IMR-90 (cell line): ENCODE data around the gene PAPPA. TPM values are rescaled to one million over a fixed set of nuclear protein-coding genes. Genes with fewer than 3 reads are reported as not detected.

Experiments used
- ATAC-seq: fragments of 200-7000 bp; cut with Tn5 transposase; 2 replicates; pipeline ENCODE4 v1.9.1; 2020; ENCODE audit warnings: low read depth, mild to moderate bottlenecking, moderate library complexity
- BruUV-seq: library from RNA; stranded (reverse); fragments of 400-500 nt; replicated peaks from 2 replicates; lab custom pipeline; 2021; lab: Mats Ljungman, UMichigan
- CTCF ChIA-PET: fragments of 300-600 bp; formaldehyde crosslinking; extraction: SDS; loops from one replicate; lab custom pipeline; 2021; ENCODE audit warnings: antibody characterized with exemption; lab: Yijun Ruan, JAX
- POLR2A ChIA-PET: fragments of 300-600 bp; sonication (Branson Sonifier 250); formaldehyde crosslinking; loops from one replicate; lab custom pipeline; 2022; ENCODE audit warnings: antibody characterized with exemption; ENCODE audit not compliant: unreplicated experiment; lab: Charles Lee
- DNase-seq: peaks from one replicate; pipeline ENCODE4 v3.0.0; 2013
- H2AFZ ChIP-seq: replicated peaks from 2 replicates; pipeline ENCODE3; 2013; ENCODE audit warnings: low read length, mild to moderate bottlenecking; ENCODE audit not compliant: poor library complexity
- H2AK5ac ChIP-seq: 2 replicates; pipeline ENCODE4 v1.6.1; 2013; ENCODE audit warnings: low read depth, low read length, inconsistent platforms
- H2AK9ac ChIP-seq: replicated peaks from 2 replicates; pipeline ENCODE3; 2013; ENCODE audit warnings: mild to moderate bottlenecking, low read depth, low read length, moderate library complexity; ENCODE audit not compliant: poor library complexity
- H2BK120ac ChIP-seq: 2 replicates; pipeline ENCODE4 v1.6.1; 2013; ENCODE audit warnings: low read depth, low read length, inconsistent platforms
- H2BK15ac ChIP-seq: 3 replicates; pipeline ENCODE4 v1.6.1; 2013; ENCODE audit warnings: low read depth, low read length, inconsistent platforms
- H2BK20ac ChIP-seq: 2 replicates; pipeline ENCODE4 v1.6.1; 2013; ENCODE audit warnings: low read depth, mild to moderate bottlenecking, inconsistent platforms, low read length, moderate library complexity
- H2BK5ac ChIP-seq: 2 replicates; pipeline ENCODE4 v1.6.1; 2013; ENCODE audit warnings: mild to moderate bottlenecking, low read depth, low read length, inconsistent platforms; ENCODE audit not compliant: poor library complexity, severe bottlenecking
- H3K14ac ChIP-seq: replicated peaks from 2 replicates; pipeline ENCODE4 v1.6.1; 2013; ENCODE audit warnings: low read depth, low read length, inconsistent platforms
- H3K18ac ChIP-seq: 2 replicates; pipeline ENCODE4 v1.6.1; 2013; ENCODE audit warnings: low read depth, low read length, control low read depth
- H3K23ac ChIP-seq: 2 replicates; pipeline ENCODE4 v1.6.1; 2013; ENCODE audit warnings: low read depth, low read length, inconsistent platforms
- H3K27ac ChIP-seq: 2 replicates; pipeline ENCODE4 v1.5.1; 2013; ENCODE audit warnings: mild to moderate bottlenecking, control low read depth, low read length; ENCODE audit not compliant: insufficient read depth
- H3K27me3 ChIP-seq: 2 replicates; pipeline ENCODE4 v1.6.1; 2013; ENCODE audit warnings: low read length; ENCODE audit not compliant: control insufficient read depth, insufficient read depth
- H3K36me3 ChIP-seq: 2 replicates; pipeline ENCODE4 v1.6.1; 2013; ENCODE audit warnings: low read length, mixed read lengths; ENCODE audit not compliant: control insufficient read depth, insufficient read depth
- H3K4ac ChIP-seq: 2 replicates; pipeline ENCODE4 v1.6.1; 2013; ENCODE audit warnings: low read depth, low read length, inconsistent platforms
- H3K4me1 ChIP-seq: 2 replicates; pipeline ENCODE4 v1.6.1; 2013; ENCODE audit warnings: low read length, mixed read lengths; ENCODE audit not compliant: control insufficient read depth, insufficient read depth
- H3K4me2 ChIP-seq: 2 replicates; pipeline ENCODE4 v1.6.1; 2013; ENCODE audit warnings: low read depth, mild to moderate bottlenecking, control low read depth, low read length, moderate library complexity
- H3K4me3 ChIP-seq: 2 replicates; pipeline ENCODE4 v1.5.1; 2013; ENCODE audit warnings: low read depth, mild to moderate bottlenecking, control low read depth, low read length, moderate library complexity; ENCODE audit not compliant: insufficient read depth
- H3K56ac ChIP-seq: 2 replicates; pipeline ENCODE4 v1.6.1; 2013; ENCODE audit warnings: low read length, inconsistent platforms; ENCODE audit not compliant: insufficient read depth; ENCODE audit errors: extremely low read depth
- H3K79me1 ChIP-seq, 2 experiments: 2 replicates each; pipeline ENCODE4 v1.6.1; 2013; ENCODE audit warnings: low read length in 2 of 2, inconsistent platforms in 1 of 2, low read depth in 1 of 2
- H3K9ac ChIP-seq: 2 replicates; pipeline ENCODE4 v1.6.1; 2013; ENCODE audit warnings: low read depth, low read length, control low read depth
- H3K9me1 ChIP-seq: 2 replicates; pipeline ENCODE4 v1.6.1; 2013; ENCODE audit warnings: low read length, inconsistent platforms; ENCODE audit not compliant: insufficient read depth
- H3K9me3 ChIP-seq: 2 replicates; pipeline ENCODE4 v1.6.1; 2013; ENCODE audit warnings: low read length; ENCODE audit not compliant: control insufficient read depth, insufficient read depth
- H4K20me1 ChIP-seq: 2 replicates; pipeline ENCODE4 v1.6.1; 2013; ENCODE audit warnings: low read length, inconsistent platforms; ENCODE audit not compliant: insufficient read depth
- H4K5ac ChIP-seq: 2 replicates; pipeline ENCODE4 v1.6.1; 2013; ENCODE audit warnings: mild to moderate bottlenecking, low read depth, low read length, control low read depth
- H4K8ac ChIP-seq, 2 experiments: 2 replicates each; pipeline ENCODE4 v1.6.1; 2013; ENCODE audit warnings: low read depth in 2 of 2, low read length in 2 of 2, control low read depth in 1 of 2, inconsistent platforms in 1 of 2
- H4K91ac ChIP-seq: 2 replicates; pipeline ENCODE4 v1.6.1; 2013; ENCODE audit warnings: low read depth, low read length, inconsistent platforms; ENCODE audit not compliant: insufficient read depth
- BHLHE40 ChIP-seq: fragments of 150-350 bp; IDR thresholded peaks from 2 replicates; pipeline ENCODE4 v1.6.1; 2016; ENCODE audit warnings: mild to moderate bottlenecking, low read depth, low read length
- CEBPB ChIP-seq: IDR thresholded peaks from 2 replicates; pipeline ENCODE4 v1.6.1; 2012; ENCODE audit warnings: low read depth, low read length, improper control_type of control experiment
- CHD1 ChIP-seq: IDR thresholded peaks from 2 replicates; pipeline ENCODE4 v1.6.1; 2012; ENCODE audit warnings: low read depth, low read length, improper control_type of control experiment
- FOS ChIP-seq: fragments of 150-350 bp; IDR thresholded peaks from 2 replicates; pipeline ENCODE4 v1.6.1; 2016; ENCODE audit warnings: low read depth, low read length
- MAFK ChIP-seq: IDR thresholded peaks from 2 replicates; pipeline ENCODE4 v1.6.1; 2012; ENCODE audit warnings: low read depth, low read length, improper control_type of control experiment
- MAZ ChIP-seq: IDR thresholded peaks from 2 replicates; pipeline ENCODE4 v1.6.1; 2012; ENCODE audit warnings: low read depth, mild to moderate bottlenecking, low read length, improper control_type of control experiment, moderate library complexity, borderline replicate concordance
- MXI1 ChIP-seq: IDR thresholded peaks from 2 replicates; pipeline ENCODE4 v1.6.1; 2012; ENCODE audit warnings: low read depth, mild to moderate bottlenecking, low read length, moderate library complexity, borderline replicate concordance
- NFE2L2 ChIP-seq: fragments of 150-350 bp; IDR thresholded peaks from 2 replicates; pipeline ENCODE4 v1.6.1; 2016; ENCODE audit warnings: low read depth, mild to moderate bottlenecking, low read length
- POLR2A ChIP-seq: IDR thresholded peaks from 2 replicates; pipeline ENCODE4 v1.6.1; 2012; ENCODE audit warnings: mild to moderate bottlenecking, low read depth, low read length
- RAD21 ChIP-seq: IDR thresholded peaks from 2 replicates; pipeline ENCODE4 v1.6.1; 2012; ENCODE audit warnings: low read length, improper control_type of control experiment
- RCOR1 ChIP-seq: IDR thresholded peaks from 2 replicates; pipeline ENCODE4 v1.6.1; 2012; ENCODE audit warnings: mild to moderate bottlenecking, low read length, improper control_type of control experiment; ENCODE audit not compliant: insufficient replicate concordance
- RFX5 ChIP-seq: IDR thresholded peaks from 2 replicates; pipeline ENCODE4 v1.8.0; 2012; ENCODE audit warnings: low read depth, mild to moderate bottlenecking, low read length, moderate library complexity
- SMC3 ChIP-seq: fragments of 150-350 bp; IDR thresholded peaks from 2 replicates; pipeline ENCODE4 v1.6.1; 2016; ENCODE audit warnings: low read depth, mild to moderate bottlenecking, antibody characterized with exemption, low read length, moderate library complexity
- WGBS, 2 experiments: methylation state at CpG; one replicate each; pipeline versions ENCODE4 v1.1.5 to v1.1.7; 2013; ENCODE audit warnings: missing lambda C conversion rate in 2 of 2; ENCODE audit not compliant: insufficient read length in 1 of 2; ENCODE audit errors: extremely low coverage in 2 of 2; 5-methylcytosine and 5-hydroxymethylcytosine counted together
- dilution Hi-C: fragments of 300-500 bp; cut with HindIII; formaldehyde crosslinking; loops from one replicate; pipeline ENCODE4 v1.14.3; 2018; ENCODE audit warnings: low sequenced_read_pairs; ENCODE audit not compliant: unreplicated experiment
- in situ Hi-C: fragments of 300-500 bp; cut with MboI; formaldehyde crosslinking; loops from 3 replicates; pipeline ENCODE4 v1.14.3; 2019; ENCODE audit warnings: low sequenced_read_pairs, inconsistent platforms, mixed read lengths
- intact Hi-C: fragments of 100-400 bp; cut with micrococcal nuclease; formaldehyde crosslinking; loops from 2 replicates; pipeline ENCODE4 v1.10.0; 2022
- polyA plus RNA-seq, 3 experiments: library from polyadenylated mRNA; depleted of rRNA; stranded (reverse); fragments of >200 nt; gene quantifications; 2 replicates each; pipeline ENCODE4 v1.2.3, GENCODE V29; 2012; ENCODE audit warnings: low replicate concordance in 1 of 3
- total RNA-seq: library from RNA; depleted of rRNA; stranded (reverse); fragments of >200 nt; gene quantifications from 2 replicates; pipeline ENCODE4 v1.2.3, GENCODE V29; 2012
- TF ChIP-seq, protein P1 (sequence below): conservative IDR thresholded peaks from 2 replicates; pipeline ENCODE4 v1.5.1; 2012; ENCODE audit warnings: mild to moderate bottlenecking, low read depth, low read length, improper control_type of control experiment
- TF ChIP-seq, protein P2 (sequence below): fragments of 150-350 bp; IDR thresholded peaks from 2 replicates; pipeline ENCODE4 v1.6.1; 2016; ENCODE audit warnings: low read depth, mild to moderate bottlenecking, low read length, moderate library complexity, borderline replicate concordance

Gene PAPPA
- total and polyA plus RNA-seq, 2 of the 4 experiments (the other 2 are of a cell fraction) = 8.3 to 12.4 TPM

DNA sequence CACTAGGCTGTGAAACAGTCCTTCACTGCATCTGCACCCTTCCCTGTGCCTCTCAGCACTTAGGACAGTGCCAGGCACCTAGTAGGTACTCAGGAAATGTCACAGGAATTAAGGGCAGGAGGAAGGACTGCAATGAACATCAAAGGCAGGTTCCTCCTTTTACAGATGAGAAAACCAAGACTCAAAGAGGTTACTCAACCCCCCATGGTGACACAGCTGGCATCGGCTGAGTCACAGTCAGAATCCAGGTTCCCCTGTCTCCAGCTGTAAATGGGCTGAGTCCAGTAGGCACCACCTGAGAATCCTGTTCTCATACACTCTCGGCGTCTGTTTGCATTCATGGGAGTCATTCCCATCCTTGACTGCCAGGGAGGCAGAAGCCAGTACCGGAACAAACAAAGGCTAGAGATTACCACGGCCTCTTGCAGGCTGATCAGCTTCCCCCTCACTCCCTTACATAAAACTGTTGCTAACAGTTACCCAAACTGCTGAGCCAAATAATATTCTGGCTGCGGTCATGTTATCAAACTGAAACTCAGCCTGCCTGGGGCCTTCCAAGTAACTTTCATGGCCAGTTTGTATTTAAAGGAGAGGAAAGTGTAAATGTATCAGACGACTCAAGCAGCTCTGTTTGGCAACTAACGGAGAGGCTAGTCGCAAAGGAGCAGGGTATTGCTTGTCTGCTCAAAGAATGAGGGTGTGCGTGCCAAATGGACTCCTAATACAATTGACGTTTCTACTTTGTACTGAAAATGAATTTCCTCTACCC lies 201.7 kb downstream of the PAPPA start:
- H3K14ac ChIP-seq = no peak overlapping the region
- H3K9ac ChIP-seq = no peak overlapping the region
- H3K4me2 ChIP-seq = no peak overlapping the region
- peaks cover 4% of the 10 kb centered on the region; the same call in 1 of the 2 replicates for H3K9me1 ChIP-seq
- no peak overlapping the region for H3K27ac ChIP-seq
- H3K4me1 ChIP-seq = 0 out of 2 replicates have a peak, but pooled peaks cover 2% of the 10 kb centered on the region
- H2AK9ac ChIP-seq = no peak overlapping the region
- no peak overlapping the region for H4K91ac ChIP-seq
- no TSS peak for BruUV-seq
- CTCF ChIA-PET = no interaction called here
- DNase-seq (peak; percentile 28), ATAC-seq (peak; percentile 18; the same call in 1 of the 2 replicates)
- H3K79me1 ChIP-seq = no peaks in the 10 kb centered on the region
- WGBS, 2 experiments = 40% methylated on average over 1 of the region's 11 CpGs; no CpG with 5 or more reads in 1 of the 2 experiments
- POLR2A ChIA-PET = no interaction called here
- no peak overlapping the region for H4K8ac ChIP-seq
- no peak overlapping the region for H2BK5ac ChIP-seq
- no peak overlapping the region for H3K56ac ChIP-seq
- H2AK5ac ChIP-seq = no peak overlapping the region
- no peak overlapping the region for H3K18ac ChIP-seq
- in situ Hi-C loops (no loop called here), dilution Hi-C loops (no loop called here), intact Hi-C loops (no loop called here)
- H2BK120ac ChIP-seq = no peak overlapping the region
- H4K5ac ChIP-seq = no peak overlapping the region
- H2AFZ ChIP-seq = no peak overlapping the region
- no peak overlapping the region for H2BK20ac ChIP-seq
- no peak overlapping the region for H3K23ac ChIP-seq
- no peak overlapping the region for H3K4me3 ChIP-seq
- H3K9me3 ChIP-seq = no peaks in the 10 kb centered on the region
- peaks cover 6% of the 10 kb centered on the region; the same call in 1 of the 2 replicates for H4K20me1 ChIP-seq
- no peak overlapping the region for H2BK15ac ChIP-seq
- H3K36me3 ChIP-seq = peaks cover 82% of the 10 kb centered on the region
- H3K27me3 ChIP-seq = no peaks in the 10 kb centered on the region
- H3K4ac ChIP-seq = no peak overlapping the region
- TF ChIP-seq CHD1 (no peak), CEBPB (no peak), POLR2A (no peak), NFE2L2 (no peak), MAZ (no peak), SMC3 (no peak), RFX5 (no peak), FOS (no peak), MAFK (no peak), BHLHE40 (no peak), RCOR1 (no peak), RAD21 (no peak), MXI1 (no peak)
- TF ChIP-seq, protein P1, sequence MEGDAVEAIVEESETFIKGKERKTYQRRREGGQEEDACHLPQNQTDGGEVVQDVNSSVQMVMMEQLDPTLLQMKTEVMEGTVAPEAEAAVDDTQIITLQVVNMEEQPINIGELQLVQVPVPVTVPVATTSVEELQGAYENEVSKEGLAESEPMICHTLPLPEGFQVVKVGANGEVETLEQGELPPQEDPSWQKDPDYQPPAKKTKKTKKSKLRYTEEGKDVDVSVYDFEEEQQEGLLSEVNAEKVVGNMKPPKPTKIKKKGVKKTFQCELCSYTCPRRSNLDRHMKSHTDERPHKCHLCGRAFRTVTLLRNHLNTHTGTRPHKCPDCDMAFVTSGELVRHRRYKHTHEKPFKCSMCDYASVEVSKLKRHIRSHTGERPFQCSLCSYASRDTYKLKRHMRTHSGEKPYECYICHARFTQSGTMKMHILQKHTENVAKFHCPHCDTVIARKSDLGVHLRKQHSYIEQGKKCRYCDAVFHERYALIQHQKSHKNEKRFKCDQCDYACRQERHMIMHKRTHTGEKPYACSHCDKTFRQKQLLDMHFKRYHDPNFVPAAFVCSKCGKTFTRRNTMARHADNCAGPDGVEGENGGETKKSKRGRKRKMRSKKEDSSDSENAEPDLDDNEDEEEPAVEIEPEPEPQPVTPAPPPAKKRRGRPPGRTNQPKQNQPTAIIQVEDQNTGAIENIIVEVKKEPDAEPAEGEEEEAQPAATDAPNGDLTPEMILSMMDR = no peak
- TF ChIP-seq, protein P2, sequence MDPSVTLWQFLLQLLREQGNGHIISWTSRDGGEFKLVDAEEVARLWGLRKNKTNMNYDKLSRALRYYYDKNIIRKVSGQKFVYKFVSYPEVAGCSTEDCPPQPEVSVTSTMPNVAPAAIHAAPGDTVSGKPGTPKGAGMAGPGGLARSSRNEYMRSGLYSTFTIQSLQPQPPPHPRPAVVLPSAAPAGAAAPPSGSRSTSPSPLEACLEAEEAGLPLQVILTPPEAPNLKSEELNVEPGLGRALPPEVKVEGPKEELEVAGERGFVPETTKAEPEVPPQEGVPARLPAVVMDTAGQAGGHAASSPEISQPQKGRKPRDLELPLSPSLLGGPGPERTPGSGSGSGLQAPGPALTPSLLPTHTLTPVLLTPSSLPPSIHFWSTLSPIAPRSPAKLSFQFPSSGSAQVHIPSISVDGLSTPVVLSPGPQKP = no peak
